Liver (tissue), 9 donors: ENCODE measurements around the gene TPT1. TPM values are rescaled to one million over a fixed set of nuclear protein-coding genes. Genes with fewer than 3 reads are reported as not detected.

Source experiments
- DNase-seq: peaks from one replicate; pipeline ENCODE4 v3.0.0-alpha.2; 2017; ENCODE audit warnings: low spot score
- H3K27ac ChIP-seq, 2 donors: one replicate each; pipeline ENCODE4 v1.7.0; 2013; ENCODE audit warnings: inconsistent platforms in 2 of 2, low read length in 2 of 2, control low read depth in 1 of 2, low read depth in 1 of 2, mild to moderate bottlenecking in 1 of 2
- H3K27me3 ChIP-seq, 4 donors: one replicate each; pipeline versions ENCODE4 v1.6.1 to v1.7.0; 2013; ENCODE audit warnings: low read length in 3 of 4, inconsistent platforms in 1 of 4, mild to moderate bottlenecking in 1 of 4, moderate library complexity in 1 of 4; ENCODE audit not compliant: control insufficient read depth in 4 of 4, insufficient read depth in 4 of 4
- H3K36me3 ChIP-seq, 4 donors: one replicate each; pipeline versions ENCODE4 v1.6.1 to v1.7.0; 2013; ENCODE audit warnings: low read length in 3 of 4, mild to moderate bottlenecking in 3 of 4, low read depth in 1 of 4, moderate library complexity in 1 of 4; ENCODE audit not compliant: control insufficient read depth in 4 of 4, insufficient read depth in 3 of 4
- H3K4me1 ChIP-seq, 4 donors: one replicate each; pipeline versions ENCODE4 v1.6.1 to v1.7.0; 2013; ENCODE audit warnings: low read length in 3 of 4, mild to moderate bottlenecking in 3 of 4, moderate library complexity in 1 of 4; ENCODE audit not compliant: control insufficient read depth in 4 of 4, insufficient read depth in 4 of 4
- H3K4me3 ChIP-seq, 3 donors: one replicate each; pipeline versions ENCODE4 v1.6.1 to v1.7.0; 2013; ENCODE audit warnings: low read length in 3 of 3, control low read depth in 1 of 3, low read depth in 1 of 3, mild to moderate bottlenecking in 1 of 3
- H3K9ac ChIP-seq, 2 donors: one replicate each; pipeline ENCODE4 v1.7.0; 2013; ENCODE audit warnings: low read length in 2 of 2, mild to moderate bottlenecking in 2 of 2, moderate library complexity in 2 of 2, control low read depth in 1 of 2, low read depth in 1 of 2
- H3K9me3 ChIP-seq, 4 donors: one replicate each; pipeline versions ENCODE4 v1.6.1 to v1.7.0; 2013; ENCODE audit warnings: low read length in 3 of 4; ENCODE audit not compliant: control insufficient read depth in 4 of 4
- CTCF ChIP-seq: fragments of 150-350 bp; IDR thresholded peaks from 2 replicates; pipeline ENCODE4 v1.5.1; 2017; ENCODE audit warnings: improper control_type of control experiment, low read depth, low read length; ENCODE audit not compliant: missing input control
- FOXA1 ChIP-seq: IDR thresholded peaks from 2 replicates; pipeline ENCODE4 v1.6.1; 2016; ENCODE audit warnings: antibody characterized with exemption
- HNF4A ChIP-seq, 2 donors: conservative IDR thresholded peaks; 2 replicates each; pipeline ENCODE4 v1.6.1; 2016; ENCODE audit warnings: antibody characterized with exemption in 2 of 2, mild to moderate bottlenecking in 2 of 2
- HNF4G ChIP-seq: IDR thresholded peaks from 2 replicates; pipeline ENCODE4 v1.6.1; 2016; ENCODE audit warnings: antibody characterized with exemption
- JUND ChIP-seq, 2 donors: IDR thresholded peaks; 2 replicates each; pipeline ENCODE4 v1.6.1; 2016; ENCODE audit warnings: antibody characterized with exemption in 2 of 2
- NR2F2 ChIP-seq: IDR thresholded peaks from 2 replicates; pipeline ENCODE4 v1.6.1; 2016; ENCODE audit warnings: antibody characterized with exemption
- RAD21 ChIP-seq, 2 donors: IDR thresholded peaks; 2 replicates each; pipeline ENCODE4 v1.6.1; 2016; ENCODE audit warnings: antibody characterized with exemption in 2 of 2, mild to moderate bottlenecking in 2 of 2
- REST ChIP-seq: IDR thresholded peaks from 2 replicates; pipeline ENCODE4 v1.6.1; 2016; ENCODE audit warnings: antibody characterized with exemption, mild to moderate bottlenecking
- RXRA ChIP-seq, 2 donors: IDR thresholded peaks; 2 replicates each; pipeline ENCODE4 v1.6.1; 2017 to 2018; ENCODE audit warnings: antibody characterized with exemption in 2 of 2, mild to moderate bottlenecking in 1 of 2
- SP1 ChIP-seq: IDR thresholded peaks from 2 replicates; pipeline ENCODE4 v1.6.1; 2018; ENCODE audit warnings: antibody characterized with exemption, mild to moderate bottlenecking
- YY1 ChIP-seq: IDR thresholded peaks from 2 replicates; pipeline ENCODE4 v1.6.1; 2016; ENCODE audit warnings: antibody characterized with exemption, mild to moderate bottlenecking
- ZBTB33 ChIP-seq: IDR thresholded peaks from 2 replicates; pipeline ENCODE4 v1.6.1; 2016; ENCODE audit warnings: antibody characterized with exemption
- WGBS: extraction: QIAGEN DNeasy Blood & Tissue Kit; methylation state at CpG from one replicate; pipeline ENCODE4 v1.1.7; 2013; 5-methylcytosine and 5-hydroxymethylcytosine counted together
- polyA plus RNA-seq, 2 donors: library from polyadenylated mRNA; stranded (reverse) in 1 of 2; unstranded in 1 of 2; fragments of 200-250 nt in 1 of 2; fragments of >200 nt in 1 of 2; fragmentation: Nextera tagmentation in 1 of 2; extraction: Ambion mirVana in 1 of 2; gene quantifications; one replicate each; pipeline versions ENCODE4 v1.2.1 to v1.2.3, GENCODE V29; 2013 to 2015
- total RNA-seq, 2 donors: library from RNA; depleted of rRNA; stranded (reverse); fragments of >200 nt; gene quantifications; one replicate each; pipeline ENCODE4 v1.2.3, GENCODE V29; 2014
- donor health status: healthy.
- donor health status: healthy.
- donor health status: healthy.
- donor health status: healthy.
- donor health status: healthy.

TPT1 gene
- total and polyA plus RNA-seq, 4 donors = 1,382 to 2,885 (median 1,815) TPM

GRCh38 chr13:45310341-45311131 lies 30.4 kb downstream of the TPT1 start:
- H3K9me3 ChIP-seq = no peaks in the 10 kb centered on the region
- TF ChIP-seq CTCF (no peak), YY1 (no peak), HNF4G (no peak), FOXA1 (no peak), SP1 (no peak), RXRA (IDR thresholded peaks at IDR 0.05) (no peak), NR2F2 (no peak), JUND (IDR thresholded peaks at IDR 0.05) (no peak), ZBTB33 (no peak)
- H3K27me3 ChIP-seq = no peaks in the 10 kb centered on the region
- DNase-seq = no peak
- H3K4me3 ChIP-seq = peak overlapping the region in 1 of 3 donors; percentile 52
- no peak overlapping the region for H3K9ac ChIP-seq
- H3K27ac ChIP-seq = no peak overlapping the region
- no peaks in the 10 kb centered on the region for H3K36me3 ChIP-seq
- 18% methylated on average over 15 of the region's 15 CpGs for WGBS
- peaks cover 0 to 15% (median 8%) of the 10 kb centered on the region in 4 donors for H3K4me1 ChIP-seq

GRCh38 chr13:45306966-45307365 lies 34.0 kb downstream of the TPT1 start:
- H3K27ac ChIP-seq = no peak overlapping the region

More at GRCh38 chr13:45306966-45307365, 34.0 kb downstream of the TPT1 start:
- Histone ChIP-seq H3K36me3 (no peaks in the 10 kb centered on the region), H3K4me1 (peaks cover 0 to 11% (median 6%) of the 10 kb centered on the region in 4 donors), H3K9me3 (no peaks in the 10 kb centered on the region), H3K4me3 (no peak overlapping the region), H3K27me3 (no peaks in the 10 kb centered on the region), H3K9ac (no peak overlapping the region)
- no peak for TF ChIP-seq NR2F2
- no peak for TF ChIP-seq REST
- no peak for TF ChIP-seq HNF4A (conservative IDR thresholded peaks at IDR 0.05)
- TF ChIP-seq RAD21 (IDR thresholded peaks at IDR 0.05) = no peak
- no peak for TF ChIP-seq ZBTB33
- TF ChIP-seq JUND (IDR thresholded peaks at IDR 0.05) = no peak
- no peak for TF ChIP-seq SP1
- DNase-seq = no peak
